Mesenchymal stem cell (in vitro differentiated cells and primary cell): ENCODE data around the gene GARRE1.

Source experiments
- DNase-seq: peaks from one replicate; pipeline ENCODE4 v3.0.0-alpha.2; 2013
- H2AFZ ChIP-seq: one replicate; pipeline ENCODE4 v1.6.1; 2013; ENCODE audit warnings: low read depth, mild to moderate bottlenecking, control low read depth, inconsistent platforms, low read length, moderate library complexity
- H2AK5ac ChIP-seq: 2 replicates; pipeline ENCODE4 v1.6.1; 2013; ENCODE audit warnings: low read length, moderate library complexity, mild to moderate bottlenecking, inconsistent platforms; ENCODE audit not compliant: severe bottlenecking
- H2BK120ac ChIP-seq: one replicate; pipeline ENCODE4 v1.6.1; 2013; ENCODE audit warnings: low read depth, mild to moderate bottlenecking, inconsistent platforms, low read length, moderate library complexity
- H2BK12ac ChIP-seq, 2 experiments: one replicate each; pipeline ENCODE4 v1.6.1; 2013; ENCODE audit warnings: inconsistent platforms in 2 of 2, low read length in 2 of 2, mild to moderate bottlenecking in 2 of 2, moderate library complexity in 2 of 2, control low read depth in 1 of 2
- H2BK15ac ChIP-seq: one replicate; pipeline ENCODE4 v1.6.1; 2013; ENCODE audit warnings: mild to moderate bottlenecking, low read depth, inconsistent platforms; ENCODE audit not compliant: poor library complexity, severe bottlenecking
- H2BK5ac ChIP-seq: 2 replicates; pipeline ENCODE4 v1.6.1; 2013; ENCODE audit warnings: low read depth, mild to moderate bottlenecking, low read length, control low read depth, inconsistent platforms; ENCODE audit not compliant: poor library complexity, severe bottlenecking
- H3K14ac ChIP-seq, 2 experiments: one replicate each; pipeline ENCODE4 v1.6.1; 2013; ENCODE audit warnings: inconsistent platforms in 2 of 2, low read length in 2 of 2, control low read depth in 1 of 2, mild to moderate bottlenecking in 1 of 2, moderate library complexity in 1 of 2
- H3K18ac ChIP-seq, 2 experiments: one replicate each; pipeline ENCODE4 v1.6.1; 2013; ENCODE audit warnings: inconsistent platforms in 2 of 2, low read length in 2 of 2, control low read depth in 1 of 2, low read depth in 1 of 2, mild to moderate bottlenecking in 1 of 2
- H3K23ac ChIP-seq, 2 experiments: one replicate each; pipeline ENCODE4 v1.6.1; 2013; ENCODE audit warnings: inconsistent platforms in 2 of 2, low read length in 2 of 2, mild to moderate bottlenecking in 2 of 2, moderate library complexity in 2 of 2, control low read depth in 1 of 2
- H3K27ac ChIP-seq: 2 replicates; pipeline ENCODE4 v1.5.1; 2013; ENCODE audit warnings: mild to moderate bottlenecking, moderate library complexity, low read length, control low read depth, inconsistent platforms; ENCODE audit not compliant: poor library complexity, severe bottlenecking
- H3K27me3 ChIP-seq, 2 experiments: 2 replicates each; pipeline versions ENCODE4 v1.6.1 to v1.7.0; 2013; ENCODE audit warnings: low read length in 2 of 2, mild to moderate bottlenecking in 2 of 2, moderate library complexity in 2 of 2, control low read depth in 1 of 2, inconsistent platforms in 1 of 2; ENCODE audit not compliant: control insufficient read depth in 1 of 2, insufficient read depth in 1 of 2
- H3K36me3 ChIP-seq, 2 experiments: 2 replicates each; pipeline versions ENCODE4 v1.6.1 to v1.7.0; 2013; ENCODE audit warnings: low read length in 2 of 2, control low read depth in 1 of 2, inconsistent platforms in 1 of 2, low read depth in 1 of 2, mild to moderate bottlenecking in 1 of 2; ENCODE audit not compliant: insufficient read depth in 2 of 2, control insufficient read depth in 1 of 2
- H3K4ac ChIP-seq, 2 experiments: one replicate each; pipeline ENCODE4 v1.6.1; 2013; ENCODE audit warnings: inconsistent platforms in 2 of 2, low read length in 2 of 2, mild to moderate bottlenecking in 2 of 2, moderate library complexity in 2 of 2, control low read depth in 1 of 2, low read depth in 1 of 2
- H3K4me1 ChIP-seq: 2 replicates; pipeline ENCODE4 v1.6.1; 2013; ENCODE audit warnings: low read depth, low read length, control low read depth; ENCODE audit not compliant: control insufficient read depth, insufficient read depth
- H3K4me2 ChIP-seq: 2 replicates; pipeline ENCODE4 v1.6.1; 2013; ENCODE audit warnings: low read length, mild to moderate bottlenecking, inconsistent platforms; ENCODE audit not compliant: poor library complexity, severe bottlenecking
- H3K4me3 ChIP-seq, 2 experiments: 2 replicates each; pipeline versions ENCODE4 v1.5.1 to v1.7.0; 2013; ENCODE audit warnings: low read length in 2 of 2, mild to moderate bottlenecking in 2 of 2, control low read depth in 1 of 2, low read depth in 1 of 2; ENCODE audit not compliant: insufficient read depth in 1 of 2
- H3K79me1 ChIP-seq: replicated peaks from 2 replicates; pipeline ENCODE4 v1.6.1; 2013; ENCODE audit warnings: mild to moderate bottlenecking, control low read depth, low read length, inconsistent platforms; ENCODE audit not compliant: poor library complexity, severe bottlenecking
- H3K9ac ChIP-seq: 2 replicates; pipeline ENCODE4 v1.7.0; 2013; ENCODE audit warnings: mild to moderate bottlenecking, low read length, moderate library complexity
- H3K9me3 ChIP-seq: 2 replicates; pipeline ENCODE4 v1.7.0; 2013; ENCODE audit warnings: mild to moderate bottlenecking, low read length; ENCODE audit not compliant: control insufficient read depth
- H4K8ac ChIP-seq: one replicate; pipeline ENCODE4 v1.6.1; 2013; ENCODE audit warnings: inconsistent platforms, mild to moderate bottlenecking, low read length, moderate library complexity
- H4K91ac ChIP-seq: one replicate; pipeline ENCODE4 v1.6.1; 2013; ENCODE audit warnings: mild to moderate bottlenecking, low read length, inconsistent platforms
- WGBS: methylation state at CpG from one replicate; pipeline ENCODE4 v1.1.7; 2013; ENCODE audit warnings: mixed read lengths; 5-methylcytosine and 5-hydroxymethylcytosine counted together

GARRE1 gene

DNA sequence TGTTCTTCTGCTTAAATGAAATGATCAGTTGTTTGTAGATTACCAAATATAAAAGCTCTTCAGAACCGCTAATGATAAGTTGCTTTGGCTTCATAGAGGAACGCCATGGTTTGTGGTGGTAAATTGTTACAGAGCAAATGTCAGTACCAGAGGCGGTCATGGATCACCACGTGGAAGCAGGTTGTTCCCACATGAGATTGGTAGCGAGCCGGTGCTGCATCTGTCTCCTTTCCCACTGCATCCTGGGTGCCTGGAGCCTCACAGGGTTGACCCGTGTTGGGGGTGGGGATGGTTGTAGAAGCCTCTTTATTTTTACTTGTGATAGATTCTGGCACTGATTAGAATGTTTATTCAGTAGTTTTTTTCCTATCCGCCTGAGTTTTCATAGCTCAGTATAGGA, 14.7 kb downstream of the GARRE1 start:
- Histone ChIP-seq H3K4me3 (no peak overlapping the region), H3K4me1 (peaks cover 15% of the 10 kb centered on the region), H3K18ac (peak overlapping the region in 1 of 2 experiments; percentile 87), H3K4ac (peak overlapping the region in 1 of 2 experiments; percentile 38), H4K91ac (no peak overlapping the region), H3K23ac (no peak overlapping the region), H2BK5ac (no peak overlapping the region), H3K79me1 (peaks cover 27% of the 10 kb centered on the region), H2BK15ac (no peak overlapping the region), H3K9me3 (no peaks in the 10 kb centered on the region), H3K9ac (no peak overlapping the region), H2BK12ac (peak overlapping the region in 1 of 2 experiments; percentile 9), H4K8ac (peak overlapping the region; percentile 66), H3K4me2 (no peak overlapping the region), H2AFZ (no peak overlapping the region), H3K27me3 (no peaks in the 10 kb centered on the region), H3K14ac (no peak overlapping the region), H3K27ac (no peak overlapping the region), H2BK120ac (no peak overlapping the region), H3K36me3 (peaks cover 0 to 4% of the 10 kb centered on the region in 2 experiments), H2AK5ac (peak overlapping the region; percentile 43)
- no peak for DNase-seq
- 85% methylated on average over 7 of the region's 8 CpGs for WGBS

DNA sequence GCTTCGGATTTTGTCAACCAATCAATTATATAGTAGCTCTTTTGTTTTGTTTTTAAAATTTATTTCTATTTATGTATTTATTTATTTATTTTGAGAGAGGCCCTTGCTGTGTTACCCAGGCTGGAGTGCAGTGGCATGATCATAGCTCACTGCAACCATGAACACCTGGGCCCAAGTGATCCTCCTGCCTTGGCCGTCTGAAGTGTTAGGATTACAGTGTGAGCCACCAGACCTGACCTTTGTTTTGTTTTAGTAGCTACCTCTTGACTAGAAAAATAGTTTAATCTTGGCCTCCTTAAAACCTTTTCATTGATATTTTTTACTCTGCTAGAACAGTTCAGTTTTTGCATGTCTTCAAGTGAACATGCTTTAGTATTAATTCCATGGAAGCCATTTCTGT, 15.1 kb downstream of the GARRE1 start:
- Histone ChIP-seq H4K91ac (no peak overlapping the region), H4K8ac (no peak overlapping the region), H3K9ac (peak overlapping the region; percentile 34), H3K4me2 (no peak overlapping the region), H2BK5ac (no peak overlapping the region), H3K4me1 (peaks cover 13% of the 10 kb centered on the region), H2AFZ (peak overlapping the region; percentile 32), H3K27ac (peak overlapping the region; percentile 56), H2AK5ac (no peak overlapping the region), H3K14ac (no peak overlapping the region), H2BK12ac (no peak overlapping the region), H3K18ac (peak overlapping the region in 1 of 2 experiments; percentile 83), H3K23ac (no peak overlapping the region), H2BK120ac (peak overlapping the region; percentile 50), H3K4ac (peak overlapping the region; percentile 32 to 46), H3K4me3 (no peak overlapping the region), H3K79me1 (peaks cover 26% of the 10 kb centered on the region), H3K27me3 (no peaks in the 10 kb centered on the region), H3K36me3 (peaks cover 0 to 4% of the 10 kb centered on the region in 2 experiments), H3K9me3 (no peaks in the 10 kb centered on the region), H2BK15ac (no peak overlapping the region)
- no CpG with 5 or more reads among the region's 2 CpGs for WGBS
- DNase-seq = no peak

DNA sequence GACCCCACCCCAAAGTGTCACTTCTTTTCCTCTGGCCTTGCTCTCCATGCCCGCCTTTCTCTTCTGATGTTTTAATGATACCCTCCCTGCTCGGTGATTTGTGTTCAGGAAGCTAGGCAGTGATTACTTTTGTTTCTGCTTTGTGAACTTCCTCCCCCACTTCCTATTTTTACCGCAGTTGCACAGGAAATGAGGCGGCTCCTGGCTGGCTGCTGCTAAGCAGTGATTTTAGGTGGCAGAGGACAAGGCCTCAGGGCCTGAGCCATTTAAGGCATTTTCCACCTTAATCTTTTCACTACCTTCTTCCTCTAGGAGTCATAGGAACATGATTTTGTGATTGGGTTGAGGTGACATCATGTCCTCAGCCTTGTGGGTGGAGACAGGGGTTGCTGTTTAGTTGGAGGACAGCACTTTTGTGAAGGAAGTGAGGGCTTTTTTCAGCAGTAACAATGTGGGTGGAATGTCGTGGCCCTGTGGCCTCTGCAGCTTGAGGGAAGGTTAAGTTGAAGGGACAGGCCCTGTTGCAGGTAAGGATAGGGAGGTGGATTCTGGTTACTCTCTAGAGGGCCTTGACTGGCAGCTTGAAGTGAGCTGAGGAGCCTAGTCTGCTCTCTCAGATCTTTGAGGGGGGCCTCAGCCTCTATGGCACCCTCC, 15.7 kb downstream of the GARRE1 start:
- Histone ChIP-seq H3K14ac (peak overlapping the region in 1 of 2 experiments; percentile 9), H2AK5ac (peak overlapping the region; percentile 38), H3K9ac (peak overlapping the region; percentile 34), H3K23ac (no peak overlapping the region), H3K4ac (peak overlapping the region; percentile 46 to 81), H3K18ac (peak overlapping the region; percentile 70 to 83), H3K4me3 (no peak overlapping the region), H2BK15ac (no peak overlapping the region), H2BK120ac (peak overlapping the region; percentile 50), H2BK12ac (peak overlapping the region in 1 of 2 experiments; percentile 14), H4K91ac (peak overlapping the region; percentile 79), H2AFZ (peak overlapping the region; percentile 32), H3K36me3 (peaks cover 0 to 4% of the 10 kb centered on the region in 2 experiments), H3K9me3 (no peaks in the 10 kb centered on the region), H3K27me3 (no peaks in the 10 kb centered on the region), H3K4me1 (peaks cover 13% of the 10 kb centered on the region), H3K4me2 (no peak overlapping the region), H3K27ac (peak overlapping the region; percentile 56), H2BK5ac (no peak overlapping the region), H3K79me1 (peaks cover 24% of the 10 kb centered on the region), H4K8ac (peak overlapping the region; percentile 85)
- WGBS = 10% methylated on average over 4 of the region's 5 CpGs
- DNase-seq = peak; percentile 72

DNA sequence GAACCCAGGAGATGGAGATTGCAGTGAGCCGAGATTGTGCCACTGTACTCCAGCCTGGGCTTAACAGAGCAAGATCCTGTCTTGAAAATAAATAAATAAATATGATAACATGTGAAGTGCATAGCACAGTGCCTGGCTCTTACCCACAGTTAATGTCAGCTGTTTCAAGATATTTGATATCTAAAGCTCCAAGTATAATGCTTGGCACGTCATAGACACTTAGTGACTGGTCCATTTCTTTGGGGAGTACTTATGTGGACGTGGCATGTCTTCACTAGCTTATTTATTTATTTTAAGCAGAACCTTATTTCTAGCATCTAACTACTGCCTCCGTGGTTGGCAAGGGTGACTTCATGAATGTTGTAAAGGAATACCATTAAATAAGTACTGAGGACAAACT, 18.8 kb downstream of the GARRE1 start:
- Histone ChIP-seq H2AFZ (no peak overlapping the region), H2BK15ac (no peak overlapping the region), H3K14ac (no peak overlapping the region), H3K27me3 (no peaks in the 10 kb centered on the region), H2AK5ac (no peak overlapping the region), H3K9ac (no peak overlapping the region), H3K4me1 (peaks cover 14% of the 10 kb centered on the region), H3K4me3 (no peak overlapping the region), H4K8ac (no peak overlapping the region), H3K4ac (no peak overlapping the region), H3K27ac (no peak overlapping the region), H4K91ac (no peak overlapping the region), H2BK5ac (no peak overlapping the region), H3K18ac (no peak overlapping the region), H3K4me2 (no peak overlapping the region), H3K9me3 (no peaks in the 10 kb centered on the region), H3K36me3 (no peaks in the 10 kb centered on the region), H3K23ac (no peak overlapping the region), H3K79me1 (peaks cover 20% of the 10 kb centered on the region), H2BK12ac (no peak overlapping the region), H2BK120ac (no peak overlapping the region)
- WGBS = 100% methylated on average over 2 of the region's 4 CpGs
- no peak for DNase-seq
